ENCODE data around the gene AP1B1.
"Not testable (repeated sequence)": the region's sequence is repeated elsewhere in the genome, so short reads cannot be mapped to it uniquely, and the experiment has no call there.

Gene AP1B1

GRCh38 chr22:29346659-29347058, 41.7 kb downstream of the AP1B1 start:
- peak; percentile 46 to 91 for DNase-seq

DNA sequence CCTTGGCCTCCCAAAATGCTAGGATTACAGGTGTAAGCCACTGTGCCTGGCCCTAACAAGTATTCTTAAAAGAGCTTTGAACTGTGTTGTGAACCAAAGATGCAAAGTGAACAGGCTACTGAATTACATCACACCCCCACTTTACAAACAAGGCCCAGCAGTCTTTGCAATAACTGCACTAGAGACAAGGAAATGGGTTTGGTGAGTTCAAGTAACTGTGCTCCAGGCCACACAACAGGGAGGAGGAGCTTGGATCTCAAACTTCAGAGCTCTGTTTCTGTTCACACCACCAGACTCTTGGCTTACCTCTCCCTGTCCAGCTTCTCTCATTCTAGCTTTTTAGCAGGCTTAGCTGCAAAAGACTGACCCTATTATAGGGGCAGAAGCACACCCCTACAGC, 42.4 kb downstream of the AP1B1 start:
- DNase-seq = peak in 1 of 2 experiments; percentile 31

DNA sequence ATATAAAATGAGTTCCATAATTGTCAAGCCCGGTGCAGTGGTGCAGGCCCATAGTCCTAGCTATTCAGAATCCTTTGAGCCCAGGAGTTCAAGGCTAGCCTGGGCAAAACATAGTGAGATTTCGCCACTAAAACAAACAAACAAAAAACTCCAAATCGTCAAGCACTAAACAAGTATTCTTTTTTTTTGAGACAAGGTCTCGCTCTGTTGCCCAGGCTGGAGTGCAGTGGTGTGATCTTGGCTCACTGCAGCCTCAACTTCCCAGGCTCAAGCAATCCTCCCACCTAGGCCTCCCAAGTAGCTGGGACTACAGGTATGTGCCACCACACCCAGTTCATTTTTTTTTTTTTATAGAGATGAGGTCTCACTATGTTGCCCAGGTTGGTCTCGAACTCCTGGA, 43.5 kb downstream of the AP1B1 start:
- not testable (repeated sequence) for DNase-seq

DNA sequence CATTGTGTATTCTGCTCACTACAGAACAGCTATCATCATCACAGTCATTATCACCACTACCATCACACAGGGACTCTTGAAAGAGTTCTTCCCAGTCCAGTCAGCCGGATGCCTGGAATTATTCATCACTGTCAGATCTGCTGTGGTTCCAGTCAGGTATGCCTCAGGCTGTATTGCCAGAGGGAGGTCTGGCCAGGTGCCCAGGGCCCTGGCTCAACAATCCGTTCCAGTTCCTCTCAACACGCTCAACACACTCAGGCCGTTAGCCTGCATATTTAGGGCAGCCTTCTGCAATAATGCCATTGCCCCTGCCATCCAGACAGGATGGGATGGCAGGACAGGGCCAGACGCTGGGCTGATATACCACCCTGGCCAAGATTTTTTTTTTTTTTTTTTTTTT, 44.2 kb downstream of the AP1B1 start:
- peak; percentile 86 to 95 for DNase-seq

GRCh38 chr22:29343313-29343805, 45.0 kb downstream of the AP1B1 start:
- peak; percentile 29 to 82 for DNase-seq

DNA sequence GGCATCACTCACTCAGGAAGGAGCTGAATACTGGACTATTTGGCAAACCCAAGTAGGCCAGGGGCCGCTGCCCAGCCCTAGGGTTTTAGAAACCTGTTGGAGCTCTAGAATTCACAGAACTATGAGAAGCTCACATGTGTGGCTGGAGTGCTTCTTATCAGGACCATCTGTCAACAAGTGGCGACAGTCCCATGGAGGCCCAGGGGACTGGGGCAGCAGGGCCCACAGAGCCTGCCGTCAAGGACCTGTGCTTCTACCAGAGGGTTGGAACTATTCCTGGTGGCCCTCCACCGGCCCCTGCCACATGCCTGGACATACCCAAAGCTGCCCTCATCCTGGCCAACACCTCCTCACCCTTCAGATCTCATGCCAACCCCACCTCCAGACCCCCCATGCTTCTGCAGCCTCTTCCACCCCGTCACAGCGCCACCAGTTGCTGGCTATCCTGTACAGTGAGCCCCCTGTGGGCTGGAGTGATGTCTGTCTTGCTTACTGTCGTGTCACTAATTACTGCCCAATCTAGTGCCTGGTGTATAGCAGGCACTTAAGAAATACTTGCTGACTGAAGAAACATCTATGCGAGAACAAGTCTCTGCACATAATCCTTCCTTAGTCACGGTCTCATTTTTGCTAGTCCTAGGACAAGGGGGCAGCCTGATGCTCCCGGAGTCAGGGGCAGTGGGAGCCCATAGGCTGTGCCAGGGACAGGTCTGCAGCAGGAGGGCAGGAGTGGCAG, 45.6 kb downstream of the AP1B1 start:
- no peak for DNase-seq

GRCh38 chr22:29342177-29342576, 46.2 kb downstream of the AP1B1 start:
- no peak for DNase-seq

DNA sequence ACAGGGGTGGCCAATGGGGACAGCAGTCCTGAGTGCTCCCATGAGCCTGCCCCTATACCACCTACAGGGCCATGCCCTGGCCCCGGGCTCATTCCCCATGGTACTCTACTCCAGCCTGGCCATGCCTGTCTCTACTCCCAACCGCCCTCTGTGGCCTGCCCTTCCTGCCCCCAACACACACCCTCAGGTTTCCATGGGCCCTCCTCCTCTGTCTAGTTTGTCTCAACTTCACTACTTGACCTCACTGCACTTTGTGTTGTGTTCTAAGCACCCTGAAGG, 46.6 kb downstream of the AP1B1 start:
- no peak for DNase-seq

GRCh38 chr22:29341056-29341848, 47.1 kb downstream of the AP1B1 start:
- no peak for DNase-seq

- DNase-seq = no peak
These were observed 47.8 kb downstream of the AP1B1 start for GRCh38 chr22:29340566-29340965.

DNA sequence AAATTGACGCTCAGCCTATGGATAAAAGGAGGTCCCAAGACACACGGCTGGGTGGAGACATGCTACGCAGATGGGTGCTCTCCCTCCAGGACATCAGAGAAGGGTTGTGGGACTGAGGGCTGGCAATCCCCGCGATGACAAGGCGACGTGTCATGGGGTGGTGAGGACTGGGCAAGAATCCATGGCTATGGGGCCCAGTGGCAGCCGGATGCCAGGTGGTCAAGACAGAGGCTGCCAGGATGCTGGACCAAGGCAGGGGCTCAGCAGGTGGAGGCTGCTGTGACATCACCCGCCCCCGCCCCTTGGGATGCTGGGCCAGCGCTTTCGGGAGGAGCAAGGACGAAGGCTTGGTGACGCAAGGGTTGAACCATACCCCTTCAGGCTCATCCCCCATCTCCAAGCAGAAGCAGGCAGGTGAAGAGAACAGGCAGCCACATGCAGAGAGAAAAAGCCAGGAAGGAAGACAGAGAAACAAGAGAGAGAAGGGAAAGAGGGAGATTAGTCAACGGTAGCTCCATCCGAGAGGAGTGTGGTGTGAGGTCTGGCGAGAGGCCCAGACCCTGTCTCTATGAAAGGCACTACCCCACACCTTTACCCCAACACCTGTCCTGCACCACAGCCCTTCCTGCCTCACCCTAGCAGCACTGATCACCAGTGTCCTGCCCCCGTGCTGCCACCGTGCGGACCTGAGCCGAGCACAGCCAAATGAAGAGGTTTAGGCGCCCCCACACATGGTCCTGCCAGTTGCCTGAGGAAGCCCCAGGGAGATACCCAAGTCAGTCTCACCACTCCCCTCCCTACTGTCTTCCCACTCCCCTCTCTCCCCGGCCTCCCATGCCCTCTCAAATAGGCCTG, 48.8 kb downstream of the AP1B1 start:
- DNase-seq = no peak

DNA sequence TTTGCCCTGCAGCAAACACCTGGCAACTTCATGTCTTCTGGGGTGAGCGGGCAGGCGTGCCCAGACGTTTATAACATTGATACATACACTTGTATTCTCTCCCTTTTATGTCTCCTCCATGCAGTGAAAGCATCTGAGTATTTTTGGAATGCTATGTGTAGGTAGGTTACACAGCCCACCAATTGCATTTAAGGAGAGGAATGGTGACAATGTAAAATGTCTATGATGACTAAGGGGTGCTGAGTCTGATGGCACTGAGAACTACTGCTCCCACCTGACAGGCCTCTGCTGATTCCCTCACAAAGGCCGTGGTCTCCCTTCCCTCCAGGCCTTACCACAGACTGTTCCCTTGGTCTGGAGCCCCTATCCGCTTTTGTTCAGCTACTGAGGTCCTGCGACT, 50.0 kb downstream of the AP1B1 start:
- no peak for DNase-seq

GRCh38 chr22:29337631-29338284, 50.6 kb downstream of the AP1B1 start:
- no peak for DNase-seq

DNA sequence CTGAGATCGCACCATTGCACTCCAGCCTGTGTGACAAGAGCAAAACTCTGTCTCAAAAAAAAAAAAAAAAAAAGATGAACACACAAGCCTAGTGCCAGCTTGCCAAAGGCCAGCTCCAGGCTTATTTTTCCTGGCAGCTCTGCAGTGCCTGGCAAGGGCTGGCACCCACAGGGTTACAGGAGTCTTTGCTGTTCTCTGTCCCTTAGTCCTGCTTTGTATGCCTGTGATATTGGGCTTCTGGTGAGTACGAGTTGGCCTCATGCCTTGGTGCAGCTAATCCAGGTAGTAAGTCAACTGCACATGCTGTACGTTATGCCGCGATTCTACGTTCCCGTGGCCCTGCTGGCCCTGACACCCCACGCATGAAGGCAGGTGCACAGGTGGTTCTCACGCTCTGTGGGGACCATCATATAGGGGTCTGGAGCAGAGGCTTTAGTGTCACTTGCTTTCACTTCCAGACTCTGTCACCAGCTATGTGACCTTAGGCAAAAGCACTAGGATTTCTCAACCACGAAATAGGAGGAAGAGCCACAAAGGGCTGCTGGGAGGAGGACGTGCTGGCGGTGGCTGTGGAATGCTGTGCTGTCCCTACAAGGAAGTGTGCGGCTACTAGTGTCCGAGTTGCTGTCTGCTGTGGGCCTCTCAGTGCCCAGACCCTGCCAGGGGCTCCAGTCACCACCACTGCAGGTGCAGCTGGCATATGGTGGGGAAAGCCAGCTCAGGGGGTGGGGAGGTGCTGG, 51.4 kb downstream of the AP1B1 start:
- peak in 1 of 2 experiments; percentile 19 for DNase-seq

GRCh38 chr22:29335656-29336055, 52.7 kb downstream of the AP1B1 start:
- DNase-seq = no peak

DNA sequence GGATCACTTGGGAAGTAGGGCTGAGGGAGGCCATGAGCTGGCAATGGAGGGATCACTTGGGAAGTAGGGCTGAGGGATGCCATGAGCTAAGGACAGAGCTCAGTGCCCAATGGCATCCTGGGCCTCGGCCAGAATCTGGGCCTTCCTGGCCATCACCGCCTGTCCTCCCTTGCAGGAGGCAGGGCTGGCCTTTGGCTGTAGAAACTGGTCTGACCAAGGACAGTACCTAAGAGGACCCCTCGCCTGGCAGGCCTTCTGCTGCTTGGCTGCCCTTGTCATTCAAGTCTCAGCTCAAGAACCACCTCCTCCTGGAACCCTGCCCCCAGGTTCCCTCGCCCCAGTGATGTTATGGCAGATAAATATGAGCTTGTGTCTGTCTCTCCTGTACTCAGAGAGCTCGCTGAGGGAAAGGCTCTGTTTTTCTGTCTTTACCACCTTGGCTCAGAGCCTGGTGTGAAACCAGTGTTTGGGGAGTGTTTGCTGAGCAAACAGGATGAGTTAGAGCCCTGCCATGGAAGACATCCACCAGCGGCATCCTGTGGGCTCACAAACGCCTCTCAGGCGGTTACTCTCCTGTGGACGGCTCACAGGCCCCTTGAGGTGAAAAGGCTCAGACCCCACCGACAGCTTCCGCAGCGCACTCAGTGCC, 53.5 kb downstream of the AP1B1 start:
- no peak for DNase-seq

- DNase-seq = no peak
These were observed 54.2 kb downstream of the AP1B1 start for GRCh38 chr22:29334148-29334547.

DNA sequence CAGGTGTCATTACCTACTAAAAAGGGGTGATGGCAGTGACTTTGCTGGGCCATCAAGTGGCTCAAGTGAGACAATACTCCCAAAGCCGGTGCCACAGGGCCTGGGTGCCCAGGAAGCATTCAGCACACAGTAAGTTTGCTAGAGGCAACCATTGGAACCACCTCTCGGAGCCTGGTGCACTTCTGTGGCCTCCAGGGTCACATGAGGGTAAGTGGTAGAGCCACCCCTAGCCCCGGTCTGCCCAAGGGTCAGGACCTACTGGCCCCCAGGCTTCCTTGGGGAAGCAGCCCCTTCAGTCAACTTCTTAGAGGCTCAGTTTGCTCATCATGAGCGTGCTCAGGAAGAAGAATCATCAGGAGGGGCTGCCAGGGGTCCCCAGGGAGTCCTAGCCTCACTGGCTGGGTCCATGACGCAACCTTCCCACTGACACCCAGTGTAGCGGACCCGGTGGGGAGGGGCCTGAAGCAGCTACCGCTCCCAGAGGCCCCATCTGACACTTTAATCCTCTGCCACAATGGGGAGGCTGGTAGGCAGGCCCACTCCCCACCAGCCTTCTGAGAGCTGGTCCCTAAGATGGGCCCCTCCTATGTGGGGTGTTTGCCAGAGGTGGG, 55.4 kb downstream of the AP1B1 start:
- no peak for DNase-seq

DNA sequence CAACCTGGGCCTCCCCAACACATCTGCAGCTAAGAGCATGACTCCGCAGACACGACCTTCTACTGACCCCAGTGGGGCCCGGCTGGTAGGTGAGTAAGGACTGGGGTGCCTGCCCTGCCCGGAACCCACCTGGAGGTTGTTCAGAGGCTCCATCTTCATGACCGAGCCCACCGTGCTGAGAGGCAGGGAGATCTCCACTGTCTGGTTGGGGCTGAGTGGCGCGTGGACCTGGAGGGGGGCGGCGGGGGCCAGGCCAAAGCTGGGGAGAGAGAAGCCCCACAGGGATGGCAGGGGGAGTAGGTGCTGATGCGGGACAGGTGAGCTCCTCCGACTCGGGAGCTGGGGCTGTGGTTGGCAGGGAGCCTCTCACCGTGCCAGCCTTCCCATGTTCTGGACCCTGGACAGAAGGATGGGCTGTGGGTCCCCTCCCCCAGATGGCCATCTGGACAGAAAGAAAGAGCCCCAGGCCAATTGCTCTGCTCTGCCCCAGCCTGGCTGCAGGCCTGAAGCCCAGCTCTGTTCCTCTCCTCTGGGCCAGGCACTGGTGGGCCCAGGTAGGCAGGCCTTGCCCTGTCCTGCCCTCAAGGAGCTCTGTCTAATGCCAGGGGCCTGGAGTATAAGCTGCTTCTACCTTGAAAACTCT, 56.6 kb downstream of the AP1B1 start:
- no peak for DNase-seq

DNA sequence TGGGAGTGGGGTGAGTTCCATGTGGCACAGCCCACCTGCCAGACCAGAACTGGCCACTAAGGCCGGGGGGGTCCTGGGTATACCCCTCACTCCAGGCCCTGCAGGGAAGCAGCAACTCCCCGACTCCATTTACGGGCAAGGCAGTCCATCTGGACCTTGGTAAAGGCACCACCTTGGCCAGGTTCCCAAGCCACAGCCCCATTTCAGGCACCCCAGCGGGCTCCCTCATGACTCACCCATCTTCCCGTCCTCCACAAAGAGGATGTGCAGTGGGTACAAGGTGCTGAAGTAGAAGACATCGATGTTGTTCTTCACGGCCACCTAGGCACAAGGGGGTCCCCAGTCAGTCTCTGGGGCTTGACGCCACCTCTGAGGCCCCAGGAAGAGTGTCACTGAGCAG, 57.2 kb downstream of the AP1B1 start:
- no peak for DNase-seq

DNA sequence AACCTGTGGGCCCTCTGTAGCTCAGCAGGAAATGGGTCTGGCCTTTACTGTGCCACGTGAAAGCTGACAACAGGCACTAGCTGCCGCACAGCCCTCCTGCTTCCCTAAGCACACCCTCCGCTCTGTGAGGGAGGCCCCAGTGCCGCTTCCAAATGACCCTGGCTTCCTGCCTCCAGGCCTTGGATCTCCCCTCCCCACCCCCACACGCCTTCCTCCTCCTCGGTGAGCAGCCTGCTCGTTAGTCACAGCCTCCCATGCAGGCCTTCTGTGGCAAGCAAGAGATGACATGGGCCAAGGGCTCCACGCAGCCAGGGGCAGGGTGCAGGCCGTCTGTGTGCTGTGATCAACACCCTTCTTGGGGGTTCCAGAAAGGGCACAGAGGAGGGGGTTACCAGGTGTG, 57.6 kb downstream of the AP1B1 start:
- DNase-seq = no peak

Measured in NCI-H446 (cell line).